ENCODE measurements around the gene BICDL1.

DNA sequence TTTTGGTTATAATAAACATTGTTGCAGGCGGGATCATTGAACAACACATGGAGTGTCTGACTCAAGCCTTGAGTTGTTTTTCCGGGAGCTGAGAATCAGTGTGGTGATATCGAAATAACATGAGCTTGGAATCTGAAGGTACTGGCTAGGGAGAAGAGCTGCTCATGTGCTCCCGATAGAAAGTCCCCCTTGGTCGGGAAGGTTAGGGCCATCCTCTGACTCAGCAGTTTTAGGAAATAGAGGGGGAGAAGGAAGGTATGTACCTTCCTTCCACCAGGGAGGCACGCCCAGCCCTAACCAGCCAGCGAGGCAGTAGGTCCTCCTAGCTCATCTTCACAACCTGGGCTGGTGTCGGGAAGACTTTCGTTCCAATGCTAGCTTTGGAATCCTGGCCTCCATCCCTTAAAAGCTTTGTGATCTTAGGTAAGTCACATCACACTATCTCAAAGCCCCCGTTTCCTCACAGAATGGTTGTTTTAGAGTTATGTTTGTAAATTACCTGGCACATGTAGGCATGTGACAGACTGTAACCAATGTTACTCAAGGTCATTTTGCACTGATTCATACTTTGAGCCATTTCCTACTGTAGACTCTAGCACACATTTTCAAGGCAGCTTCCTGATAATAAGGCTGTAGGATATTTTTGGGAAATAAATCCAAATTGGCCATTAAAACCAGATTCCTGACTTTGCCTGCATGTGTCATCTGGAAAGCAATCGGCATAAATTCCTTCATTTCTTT lies 129.5 kb downstream of the BICDL1 start:
- TF ChIP-seq, protein P1, sequence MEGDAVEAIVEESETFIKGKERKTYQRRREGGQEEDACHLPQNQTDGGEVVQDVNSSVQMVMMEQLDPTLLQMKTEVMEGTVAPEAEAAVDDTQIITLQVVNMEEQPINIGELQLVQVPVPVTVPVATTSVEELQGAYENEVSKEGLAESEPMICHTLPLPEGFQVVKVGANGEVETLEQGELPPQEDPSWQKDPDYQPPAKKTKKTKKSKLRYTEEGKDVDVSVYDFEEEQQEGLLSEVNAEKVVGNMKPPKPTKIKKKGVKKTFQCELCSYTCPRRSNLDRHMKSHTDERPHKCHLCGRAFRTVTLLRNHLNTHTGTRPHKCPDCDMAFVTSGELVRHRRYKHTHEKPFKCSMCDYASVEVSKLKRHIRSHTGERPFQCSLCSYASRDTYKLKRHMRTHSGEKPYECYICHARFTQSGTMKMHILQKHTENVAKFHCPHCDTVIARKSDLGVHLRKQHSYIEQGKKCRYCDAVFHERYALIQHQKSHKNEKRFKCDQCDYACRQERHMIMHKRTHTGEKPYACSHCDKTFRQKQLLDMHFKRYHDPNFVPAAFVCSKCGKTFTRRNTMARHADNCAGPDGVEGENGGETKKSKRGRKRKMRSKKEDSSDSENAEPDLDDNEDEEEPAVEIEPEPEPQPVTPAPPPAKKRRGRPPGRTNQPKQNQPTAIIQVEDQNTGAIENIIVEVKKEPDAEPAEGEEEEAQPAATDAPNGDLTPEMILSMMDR (conservative IDR thresholded peaks at IDR 0.05; ENCODE audit: low read length): no peak
- TF ChIP-seq EZH2phosphoT487 (IDR thresholded peaks at IDR 0.05; ENCODE audit: borderline replicate concordance): no peak
